ENCODE data around the gene STOX2. TPM values are rescaled to one million over a fixed set of nuclear protein-coding genes. Genes with fewer than 3 reads are reported as not detected.

STOX2 gene
- total and polyA plus RNA-seq, 10 of the 15 experiments (the other 5 are each of a cell fraction or from before 2014, with no cell fraction given): 0.01 to 1.2 (median 0.18) TPM; not detected in 4

DNA sequence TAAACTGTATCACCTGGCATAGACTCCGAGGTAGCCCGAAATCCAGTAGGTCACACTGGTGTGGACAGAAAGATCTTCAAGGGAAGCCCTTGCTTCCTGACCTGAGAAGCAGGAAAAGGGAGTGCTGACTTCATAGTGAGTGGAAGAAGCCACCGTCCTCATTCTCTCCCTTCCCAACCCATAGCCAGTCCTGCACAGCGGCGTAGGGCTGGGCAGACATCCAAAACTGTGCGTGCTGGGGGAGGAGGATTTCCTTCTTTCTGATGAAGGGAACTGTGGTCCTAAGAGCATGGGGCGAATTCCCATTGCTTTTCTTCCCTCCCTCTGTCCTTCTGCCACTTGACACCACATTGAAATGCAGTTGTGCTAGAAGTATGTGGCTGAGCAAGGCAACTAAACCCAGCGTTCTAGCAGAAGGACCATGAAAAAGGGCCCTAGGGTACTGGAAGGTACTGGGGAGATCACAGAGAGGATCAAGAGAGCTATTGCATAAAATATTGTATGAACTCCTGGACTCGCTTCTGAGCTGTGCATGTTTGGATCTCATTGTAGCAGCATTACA is 66.9 kb downstream of the STOX2 start:
- DNase-seq (ENCODE audit: low read depth, low spot score) (no peak), ATAC-seq (no peak), FAIRE-seq (no peak)
- ChIA-PET RAD21 (ENCODE audit: unreplicated experiment) (no interaction called here), POLR2A (no interaction called here), CTCF (no interaction called here), SMC1A (ENCODE audit: uncharacterized antibody, unreplicated experiment) (no interaction called here)
- in situ Hi-C loops (cut with MboI) (no loop called here), intact Hi-C loops (cut with micrococcal nuclease; ENCODE audit: unreplicated experiment) (no loop called here)
- no peaks in the 10 kb centered on the region for H3K4me1 ChIP-seq (ENCODE audit: control insufficient read depth, insufficient read depth, low read length)
- H3K36me3 ChIP-seq (ENCODE audit: control insufficient read depth in 2 of 2, insufficient read depth in 2 of 2, low read length in 1 of 2): no peaks in the 10 kb centered on the region
- 25% methylated on average over 9 of the region's 9 CpGs for WGBS (ENCODE audit: insufficient coverage, insufficient replicate concordance, low lambda C conversion rate, missing lambda C conversion rate)
- H3K79me2 ChIP-seq (ENCODE audit: control insufficient read depth, insufficient read depth, low read length): no peaks in the 10 kb centered on the region
- no peaks in the 10 kb centered on the region for H3K9me3 ChIP-seq (replicated peaks; ENCODE audit: control insufficient read depth, insufficient read depth, low read length)
- no peaks in the 10 kb centered on the region for H4K20me1 ChIP-seq (ENCODE audit: control insufficient read depth, insufficient read depth)
- TF ChIP-seq POLR2A (IDR thresholded peaks at IDR 0.05; ENCODE audit: low read depth, low read length) (no peak), JUND (IDR thresholded peaks at IDR 0.05; ENCODE audit: low read depth, low read length) (no peak), EGR1 (IDR thresholded peaks at IDR 0.05; ENCODE audit: borderline replicate concordance in 1 of 2, low read depth in 2 of 2, low read length in 2 of 2) (no peak), CHD4 (IDR thresholded peaks at IDR 0.05) (no peak), RUNX3 (IDR thresholded peaks at IDR 0.05; ENCODE audit: low read length) (no peak), GATAD2B (conservative IDR thresholded peaks at IDR 0.05; ENCODE audit: low read depth) (no peak), EP300 (IDR thresholded peaks at IDR 0.05; ENCODE audit: borderline replicate concordance in 1 of 2, control insufficient read depth in 1 of 2, low read depth in 2 of 2, low read length in 2 of 2) (no peak), BACH1 (IDR thresholded peaks at IDR 0.05; ENCODE audit: borderline replicate concordance) (no peak)
- TF ChIP-seq, protein P1, sequence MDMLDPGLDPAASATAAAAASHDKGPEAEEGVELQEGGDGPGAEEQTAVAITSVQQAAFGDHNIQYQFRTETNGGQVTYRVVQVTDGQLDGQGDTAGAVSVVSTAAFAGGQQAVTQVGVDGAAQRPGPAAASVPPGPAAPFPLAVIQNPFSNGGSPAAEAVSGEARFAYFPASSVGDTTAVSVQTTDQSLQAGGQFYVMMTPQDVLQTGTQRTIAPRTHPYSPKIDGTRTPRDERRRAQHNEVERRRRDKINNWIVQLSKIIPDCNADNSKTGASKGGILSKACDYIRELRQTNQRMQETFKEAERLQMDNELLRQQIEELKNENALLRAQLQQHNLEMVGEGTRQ (IDR thresholded peaks at IDR 0.05; ENCODE audit: borderline replicate concordance, low read depth, low read length): no peak
- TF ChIP-seq, protein P2, sequence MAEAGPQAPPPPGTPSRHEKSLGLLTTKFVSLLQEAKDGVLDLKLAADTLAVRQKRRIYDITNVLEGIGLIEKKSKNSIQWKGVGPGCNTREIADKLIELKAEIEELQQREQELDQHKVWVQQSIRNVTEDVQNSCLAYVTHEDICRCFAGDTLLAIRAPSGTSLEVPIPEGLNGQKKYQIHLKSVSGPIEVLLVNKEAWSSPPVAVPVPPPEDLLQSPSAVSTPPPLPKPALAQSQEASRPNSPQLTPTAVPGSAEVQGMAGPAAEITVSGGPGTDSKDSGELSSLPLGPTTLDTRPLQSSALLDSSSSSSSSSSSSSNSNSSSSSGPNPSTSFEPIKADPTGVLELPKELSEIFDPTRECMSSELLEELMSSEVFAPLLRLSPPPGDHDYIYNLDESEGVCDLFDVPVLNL (IDR thresholded peaks at IDR 0.05; ENCODE audit: low read depth, low read length): no peak
- no TSS peak for BruUV-seq (replicated peaks)
- H3K9ac ChIP-seq (ENCODE audit: control insufficient read depth, insufficient read depth, low read length): no peak overlapping the region
- no peaks in the 10 kb centered on the region; a peak in 1 of 4 replicates for H3K27me3 ChIP-seq (replicated peaks in 1 of 2; ENCODE audit: control insufficient read depth in 2 of 2, insufficient read depth in 2 of 2, low read length in 1 of 2)
- H3K27ac ChIP-seq (ENCODE audit: control insufficient read depth, insufficient read depth): no peak overlapping the region
- H3K4me2 ChIP-seq (ENCODE audit: control insufficient read depth, insufficient read depth): no peak overlapping the region
- H3K4me3 ChIP-seq: no peak overlapping the region
- H2AFZ ChIP-seq (ENCODE audit: control insufficient read depth, low read depth, low read length): no peak overlapping the region

Measured in GM12878 (cell line).